SJSA1 (cell line): ENCODE data around the gene EMILIN2. TPM values are rescaled to one million over a fixed set of nuclear protein-coding genes. Genes with fewer than 3 reads are reported as not detected.
"Not testable (repeated sequence)": the region's sequence is repeated elsewhere in the genome, so short reads cannot be mapped to it uniquely, and the experiment has no call there.

Source experiments
- DNase-seq, 2 experiments: peaks; one replicate each; pipeline ENCODE4 v3.0.0-alpha.2; 2015 to 2020; ENCODE audit warnings: low spot score in 2 of 2, low read depth in 1 of 2
- H3K27ac ChIP-seq: fragments of 250-450 bp; sonication (Bioruptor Pico); 2 replicates; pipeline ENCODE4 v1.5.1; 2020; ENCODE audit warnings: mild to moderate bottlenecking, moderate library complexity
- H3K27me3 ChIP-seq: fragments of 250-450 bp; sonication (Bioruptor Pico); replicated peaks from 2 replicates; pipeline ENCODE4 v1.5.1; 2020; ENCODE audit warnings: mild to moderate bottlenecking, moderate library complexity
- H3K36me3 ChIP-seq: fragments of 250-450 bp; sonication (Bioruptor Pico); 2 replicates; pipeline ENCODE4 v1.5.1; 2020; ENCODE audit warnings: mild to moderate bottlenecking
- H3K4me1 ChIP-seq: fragments of 250-450 bp; sonication (Bioruptor Pico); replicated peaks from 2 replicates; pipeline ENCODE4 v1.6.1; 2021; ENCODE audit warnings: mild to moderate bottlenecking
- H3K4me3 ChIP-seq: fragments of 250-450 bp; sonication (Bioruptor Pico); 2 replicates; pipeline ENCODE4 v1.5.1; 2020; ENCODE audit warnings: mild to moderate bottlenecking
- H3K9me3 ChIP-seq: fragments of 250-450 bp; sonication (Bioruptor Pico); replicated peaks from 2 replicates; pipeline ENCODE4 v1.5.1; 2020; ENCODE audit warnings: mild to moderate bottlenecking
- total RNA-seq: library from RNA; depleted of rRNA; stranded (reverse); fragments of >200 nt; shearing (Covaris generic); gene quantifications from 2 replicates; pipeline ENCODE4 v1.2.3, GENCODE V29; 2014

EMILIN2 gene
- total RNA-seq, 1 experiment from 2014 or later = 28.9 TPM

DNA sequence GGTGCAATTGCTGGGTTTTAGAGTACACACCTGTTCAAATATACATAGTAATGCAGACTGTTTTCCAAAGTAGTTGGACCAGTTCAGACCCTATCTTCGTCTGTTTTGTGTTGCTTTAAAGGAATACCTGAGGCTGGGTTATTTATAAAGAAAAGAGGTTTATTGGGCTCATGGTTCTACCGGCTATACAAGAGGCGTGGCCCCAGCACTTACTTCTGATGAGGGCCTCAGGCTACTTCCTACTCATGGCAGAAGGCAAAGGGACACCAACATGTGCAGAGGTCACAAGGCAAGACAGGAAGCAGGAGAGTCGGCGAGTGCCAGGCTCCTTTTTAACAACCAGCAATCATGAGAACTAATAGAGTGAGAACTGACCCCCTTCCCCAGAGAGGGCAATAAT is 21.9 kb upstream of the EMILIN2 start:
- Histone ChIP-seq H3K9me3 (no peaks in the 10 kb centered on the region), H3K4me3 (no peak overlapping the region), H3K27me3 (no peaks in the 10 kb centered on the region), H3K4me1 (no peaks in the 10 kb centered on the region), H3K27ac (no peak overlapping the region), H3K36me3 (no peaks in the 10 kb centered on the region)
- DNase-seq = no peak

DNA sequence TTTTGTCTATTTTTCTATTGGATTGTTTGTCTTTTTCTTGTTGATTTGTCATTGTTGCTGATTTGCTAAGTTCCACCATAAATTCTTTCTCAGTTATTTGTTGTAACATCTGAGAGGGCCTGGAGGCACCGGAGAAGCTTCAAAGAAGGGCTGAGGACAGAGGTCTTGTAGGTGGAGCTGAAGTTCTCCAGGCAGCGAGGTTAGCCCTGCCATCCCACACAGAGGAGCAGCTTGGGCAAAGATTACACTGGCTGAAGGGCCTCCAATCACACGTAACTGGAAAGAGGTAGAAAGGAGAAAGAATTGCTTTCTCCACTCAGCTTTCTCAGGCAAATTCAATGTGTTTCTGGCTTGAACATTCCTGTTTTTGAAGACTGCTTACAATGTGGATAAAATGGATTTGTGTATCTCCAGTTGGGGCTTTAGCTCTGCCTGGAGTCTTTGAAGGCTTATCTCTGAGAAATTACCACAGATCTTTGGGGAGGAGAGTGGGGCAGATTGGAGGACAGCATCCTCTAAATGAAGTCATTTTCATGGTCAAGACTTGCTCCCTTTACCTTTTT is 21.1 kb upstream of the EMILIN2 start:
- DNase-seq = no peak
- H3K36me3 ChIP-seq = no peaks in the 10 kb centered on the region
- no peak overlapping the region for H3K27ac ChIP-seq
- no peaks in the 10 kb centered on the region for H3K9me3 ChIP-seq
- H3K4me3 ChIP-seq = no peak overlapping the region
- no peaks in the 10 kb centered on the region; the same call in 1 of the 2 replicates for H3K27me3 ChIP-seq
- H3K4me1 ChIP-seq = no peaks in the 10 kb centered on the region

DNA sequence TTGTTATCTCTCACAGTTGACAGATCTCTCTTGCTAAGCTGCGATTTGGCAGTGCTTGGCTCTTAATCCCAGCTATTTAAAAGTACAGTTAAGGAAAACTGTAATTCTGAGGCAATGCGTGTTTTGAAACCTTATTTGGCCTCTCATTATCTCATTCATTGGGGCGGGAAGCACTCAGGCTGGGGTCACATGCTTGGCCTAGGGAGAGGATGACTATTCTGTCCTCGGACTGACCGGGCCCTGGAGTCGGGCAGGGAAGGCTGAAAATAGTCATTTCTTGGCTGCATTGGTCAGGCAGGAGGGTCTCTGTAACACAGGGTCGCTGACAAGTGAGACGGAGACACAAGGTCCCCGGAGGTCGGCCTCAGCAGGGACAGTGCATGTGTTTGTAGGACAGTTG is 20.2 kb upstream of the EMILIN2 start:
- H3K4me1 ChIP-seq = no peaks in the 10 kb centered on the region
- H3K27ac ChIP-seq = no peak overlapping the region
- H3K4me3 ChIP-seq = no peak overlapping the region
- no peaks in the 10 kb centered on the region; the same call in 1 of the 2 replicates for H3K27me3 ChIP-seq
- no peaks in the 10 kb centered on the region for H3K9me3 ChIP-seq
- no peak for DNase-seq
- H3K36me3 ChIP-seq = no peaks in the 10 kb centered on the region

DNA sequence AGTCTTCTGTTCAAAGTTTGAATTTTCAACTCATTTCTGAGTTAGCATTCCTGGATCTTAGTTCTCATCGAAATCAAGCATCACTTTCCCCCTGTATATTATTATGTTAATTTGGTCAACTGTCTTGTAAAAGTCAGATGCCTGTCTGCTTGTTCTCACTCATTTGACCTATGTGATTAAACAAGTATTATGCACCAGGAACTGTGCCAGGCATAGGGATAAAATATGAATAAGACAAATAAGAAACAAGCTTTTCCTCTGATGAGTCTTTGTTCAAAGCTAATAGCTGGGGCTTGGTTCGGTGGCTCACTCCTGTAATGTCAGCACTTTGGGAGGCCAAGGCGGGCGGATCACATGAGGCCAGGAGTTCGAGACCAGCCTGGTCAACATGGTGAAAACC is 19.7 kb upstream of the EMILIN2 start:
- Histone ChIP-seq H3K4me1 (no peaks in the 10 kb centered on the region), H3K9me3 (no peaks in the 10 kb centered on the region), H3K27ac (no peak overlapping the region), H3K4me3 (no peak overlapping the region), H3K27me3 (no peaks in the 10 kb centered on the region; the same call in 1 of the 2 replicates), H3K36me3 (no peaks in the 10 kb centered on the region)
- no peak for DNase-seq

DNA sequence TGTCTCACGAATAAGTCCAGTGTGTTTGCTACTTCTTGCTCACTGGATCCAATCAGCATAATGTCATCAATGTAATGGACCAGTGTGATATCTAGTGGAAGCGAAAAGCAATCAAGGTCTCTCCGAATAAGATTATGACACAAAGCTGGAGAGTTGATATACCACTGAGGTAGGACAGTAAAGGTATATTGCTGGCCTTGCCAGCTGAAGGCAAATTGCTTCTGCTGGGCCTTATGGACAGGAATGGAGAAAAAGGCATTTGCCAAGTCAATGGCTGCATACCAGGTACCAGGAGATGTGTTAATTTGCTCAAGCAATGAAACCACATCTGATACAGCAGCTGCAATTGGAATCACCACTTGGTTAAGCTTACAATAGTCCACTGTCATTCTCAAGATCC is 10.7 kb upstream of the EMILIN2 start:
- H3K9me3 ChIP-seq, H3K4me3 ChIP-seq, H3K36me3 ChIP-seq, DNase-seq, H3K27ac ChIP-seq, H3K4me1 ChIP-seq: not testable (repeated sequence)
- H3K27me3 ChIP-seq = peaks cover 10% of the 10 kb centered on the region

DNA sequence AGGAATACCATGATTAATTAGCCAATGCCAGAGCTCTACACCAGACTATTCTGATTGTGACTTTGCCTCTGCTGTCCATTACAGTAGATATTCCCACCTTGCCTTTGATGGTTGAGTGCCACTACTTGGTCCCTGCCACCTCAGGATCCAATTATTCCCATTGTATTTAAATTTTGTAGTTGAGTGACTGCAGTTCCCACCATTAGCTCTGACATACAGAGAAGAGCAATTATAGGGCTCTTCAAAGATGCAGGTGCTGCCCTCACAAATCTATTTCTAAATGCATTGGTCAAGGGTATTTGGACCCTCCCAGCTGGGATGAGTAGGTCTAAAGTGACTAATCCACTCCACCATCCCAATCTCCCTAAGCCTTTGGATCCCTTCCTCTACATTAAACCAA is 9.5 kb upstream of the EMILIN2 start:
- not testable (repeated sequence) for H3K4me3 ChIP-seq, H3K4me1 ChIP-seq, H3K27ac ChIP-seq, H3K36me3 ChIP-seq, DNase-seq, H3K9me3 ChIP-seq
- peaks cover 10% of the 10 kb centered on the region for H3K27me3 ChIP-seq

DNA sequence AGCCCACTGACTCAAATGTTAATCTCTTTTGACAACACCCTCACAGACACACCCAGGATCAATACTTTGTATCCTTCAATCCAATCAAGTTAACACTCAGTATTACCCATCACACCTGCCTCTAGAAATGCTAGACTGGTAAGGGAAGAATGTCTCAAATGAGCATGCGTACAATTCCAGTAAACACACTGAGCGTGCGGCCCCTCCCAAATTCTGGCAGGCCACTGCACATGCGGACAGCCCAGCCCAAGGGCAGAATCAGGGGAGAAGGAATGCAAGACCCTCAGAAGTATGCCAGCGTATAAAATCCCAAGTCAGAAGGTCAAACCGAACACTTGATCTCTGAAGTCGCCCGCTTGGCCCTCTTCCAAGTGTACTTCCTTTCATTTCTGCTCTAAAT is 7.6 kb upstream of the EMILIN2 start:
- peak in 1 of 2 experiments; percentile 24 for DNase-seq
- H3K4me3 ChIP-seq = no peak overlapping the region
- peaks cover 6% of the 10 kb centered on the region; the same call in 1 of the 2 replicates for H3K9me3 ChIP-seq
- H3K27me3 ChIP-seq = peaks cover 14% of the 10 kb centered on the region
- H3K4me1 ChIP-seq = no peaks in the 10 kb centered on the region
- no peak overlapping the region for H3K27ac ChIP-seq
- H3K36me3 ChIP-seq = no peaks in the 10 kb centered on the region

DNA sequence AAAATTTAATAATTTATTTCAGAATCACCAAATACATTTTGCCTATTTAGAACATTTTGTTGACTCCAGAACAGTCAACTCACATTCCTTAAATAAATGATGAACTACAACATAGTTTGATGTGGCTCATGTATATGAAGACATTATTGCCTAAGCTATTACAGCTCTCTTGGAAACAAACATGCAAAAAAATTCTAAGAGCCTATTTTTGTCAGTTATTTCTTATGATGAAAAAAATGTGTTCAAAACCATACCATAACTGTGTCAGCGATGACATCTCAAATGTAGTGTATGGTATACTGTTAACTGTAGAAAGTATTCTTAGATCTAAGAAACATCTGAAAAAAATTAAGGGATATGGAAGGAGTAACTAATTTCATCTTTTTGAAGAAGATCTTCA is 6.3 kb upstream of the EMILIN2 start:
- H3K36me3 ChIP-seq = no peaks in the 10 kb centered on the region
- H3K27ac ChIP-seq = no peak overlapping the region
- H3K27me3 ChIP-seq = peaks cover 26% of the 10 kb centered on the region
- H3K9me3 ChIP-seq = peaks cover 6% of the 10 kb centered on the region; the same call in 1 of the 2 replicates
- no peaks in the 10 kb centered on the region for H3K4me1 ChIP-seq
- H3K4me3 ChIP-seq = no peak overlapping the region
- no peak for DNase-seq

DNA sequence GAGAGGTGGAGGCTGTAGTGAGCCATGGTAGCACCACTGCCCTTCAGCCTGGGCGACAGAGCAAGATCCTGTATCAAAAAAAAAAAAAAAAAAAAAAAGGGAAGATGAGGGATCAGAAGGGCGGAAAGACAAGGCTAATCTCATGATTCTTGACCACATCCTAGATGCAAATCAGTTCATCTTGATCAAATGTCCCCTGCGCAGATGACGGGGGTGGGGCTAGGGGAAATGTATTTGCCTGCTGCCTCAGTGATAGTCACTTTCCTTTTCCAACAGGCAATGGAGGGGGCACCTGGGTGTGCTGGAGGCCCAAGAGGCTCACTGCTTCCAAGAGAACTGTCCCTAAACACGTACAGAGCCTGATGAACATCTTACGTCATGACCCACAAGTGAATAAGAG is 3.7 kb upstream of the EMILIN2 start:
- peak in 1 of 2 experiments; percentile 34 for DNase-seq
- Histone ChIP-seq H3K4me3 (no peak overlapping the region), H3K9me3 (no peaks in the 10 kb centered on the region; the same call in 1 of the 2 replicates), H3K27ac (no peak overlapping the region), H3K27me3 (peaks cover 47% of the 10 kb centered on the region), H3K36me3 (no peaks in the 10 kb centered on the region), H3K4me1 (peaks cover 21% of the 10 kb centered on the region)

DNA sequence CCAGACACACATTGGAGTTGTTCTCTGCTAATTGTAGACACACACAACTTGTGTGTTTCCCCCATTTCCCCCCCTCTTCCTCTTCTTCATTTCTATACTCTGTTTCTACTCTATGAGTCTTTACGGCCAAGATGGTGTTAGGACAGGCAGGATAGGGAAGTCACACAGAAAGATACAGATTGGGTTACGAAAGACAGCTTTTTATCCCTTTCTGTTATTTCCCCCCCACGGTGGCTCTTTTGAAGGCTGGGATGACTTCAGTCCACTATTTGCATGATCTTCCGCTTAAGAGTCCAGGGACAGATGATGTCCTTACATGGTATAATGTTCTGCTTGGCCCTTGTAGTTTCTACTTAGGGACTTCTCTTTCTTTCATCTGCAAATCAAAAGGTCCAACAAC is 1.6 kb upstream of the EMILIN2 start:
- H3K4me3 ChIP-seq = no peak overlapping the region
- no peak overlapping the region for H3K27ac ChIP-seq

DNA sequence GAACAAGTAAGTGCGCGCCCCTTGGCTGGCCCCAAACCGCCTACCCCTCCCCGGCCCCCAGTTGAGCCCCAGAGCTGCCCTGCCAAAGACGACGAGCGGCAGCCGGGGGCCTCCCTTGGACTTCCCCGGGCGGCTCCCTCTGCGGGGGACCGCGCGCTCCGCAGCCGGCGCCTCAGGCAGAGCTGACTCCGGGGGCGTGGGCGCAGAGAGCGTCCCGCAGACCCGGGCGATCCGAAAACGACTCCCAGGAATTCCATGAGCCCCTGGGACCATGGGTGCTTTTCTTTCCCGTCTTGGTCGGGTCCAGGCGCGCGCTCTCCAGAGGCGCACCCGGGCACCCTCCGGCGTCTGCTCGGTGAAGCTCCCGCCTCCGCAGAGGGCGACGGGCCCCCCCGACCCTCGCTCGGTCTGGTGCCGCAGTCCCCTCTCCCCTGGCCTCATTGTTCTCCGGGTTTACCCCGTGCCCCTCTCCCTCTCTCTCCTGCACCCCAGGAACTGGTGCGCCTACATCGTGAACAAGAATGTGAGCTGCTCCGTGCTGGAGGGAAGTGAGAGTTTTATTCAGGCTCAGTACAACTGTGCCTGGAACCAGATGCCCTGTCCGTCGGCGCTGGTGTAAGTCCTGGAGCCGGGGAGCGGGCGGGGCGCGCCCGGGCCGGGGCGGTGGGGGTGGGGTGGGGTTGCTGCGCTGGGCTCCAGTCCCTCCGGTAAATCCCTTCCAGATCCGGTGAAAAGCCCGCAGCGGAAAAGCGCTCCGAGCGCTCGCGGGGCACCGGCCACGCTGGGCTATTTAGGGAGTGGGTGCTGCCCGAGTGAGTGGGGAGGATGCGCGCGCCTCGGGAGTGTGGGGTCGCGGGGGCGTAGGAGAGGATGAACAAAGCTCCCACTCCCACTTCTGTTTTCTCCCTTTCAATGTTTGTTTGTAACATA is 776 bp downstream of the EMILIN2 start:
- DNase-seq = peak; percentile 25 to 33

More for the DNA sequence above, 1.6 kb upstream of the EMILIN2 start:
- H3K9me3 ChIP-seq = no peaks in the 10 kb centered on the region; the same call in 1 of the 2 replicates
- H3K4me1 ChIP-seq = peaks cover 22% of the 10 kb centered on the region
- no peaks in the 10 kb centered on the region for H3K36me3 ChIP-seq
- DNase-seq = peak in 1 of 2 experiments; percentile 4
- peaks cover 64% of the 10 kb centered on the region for H3K27me3 ChIP-seq

DNA sequence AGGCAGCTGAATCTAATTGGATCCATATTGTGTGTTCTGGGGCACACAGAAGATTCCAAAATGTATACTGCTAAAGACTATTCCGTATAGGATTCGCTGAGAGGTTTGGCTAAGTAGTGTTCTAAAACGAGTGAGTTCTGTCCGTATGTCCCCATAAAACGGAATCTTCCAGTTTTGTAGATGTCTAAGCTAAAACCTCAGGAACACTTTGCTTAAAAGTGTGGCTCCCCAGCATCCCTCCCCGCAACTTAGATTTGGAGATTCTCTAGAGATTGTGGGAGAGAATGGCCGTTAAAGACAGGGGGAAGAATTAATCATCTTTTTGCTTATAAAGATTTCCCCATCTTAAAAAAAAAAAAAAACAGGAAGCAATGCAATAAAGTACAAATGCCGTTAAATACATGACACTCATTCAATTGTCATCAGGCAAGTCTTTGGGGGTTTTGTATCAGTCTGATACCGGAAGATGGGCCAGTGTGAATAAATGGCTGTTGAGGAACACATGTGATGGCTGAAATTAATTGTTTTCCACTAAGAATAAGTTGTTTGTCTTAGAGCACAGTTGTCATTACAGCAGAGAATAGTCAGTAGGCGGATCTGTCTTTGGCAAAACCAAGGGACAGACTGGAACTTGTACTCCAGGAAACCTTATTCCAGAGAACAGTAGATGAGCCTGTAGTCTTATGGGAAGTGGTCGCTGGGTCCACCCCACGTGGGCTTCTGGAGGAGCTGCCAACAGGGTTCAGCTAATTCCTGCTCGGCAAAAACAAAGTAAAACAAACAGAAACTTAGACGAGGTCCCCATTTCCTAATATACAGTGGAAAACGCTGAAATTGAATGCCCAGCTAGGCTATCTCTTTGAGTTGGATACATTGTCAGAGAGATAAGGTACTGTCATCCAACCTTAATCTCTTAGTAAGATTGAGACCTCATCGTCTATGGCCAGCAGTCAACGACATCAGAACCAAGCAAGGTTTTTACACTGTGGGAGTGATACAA is 1.7 kb downstream of the EMILIN2 start:
- DNase-seq = peak; percentile 16 to 23
- Histone ChIP-seq H3K27ac (no peak overlapping the region), H3K4me1 (peaks cover 22% of the 10 kb centered on the region), H3K36me3 (no peaks in the 10 kb centered on the region), H3K27me3 (peaks cover 53% of the 10 kb centered on the region), H3K9me3 (no peaks in the 10 kb centered on the region; the same call in 1 of the 2 replicates), H3K4me3 (no peak overlapping the region)

More for the DNA sequence above, 776 bp downstream of the EMILIN2 start:
- Histone ChIP-seq H3K27ac (no peak overlapping the region), H3K9me3 (no peaks in the 10 kb centered on the region; the same call in 1 of the 2 replicates), H3K27me3 (peaks cover 56% of the 10 kb centered on the region), H3K4me1 (peaks cover 22% of the 10 kb centered on the region), H3K36me3 (no peaks in the 10 kb centered on the region), H3K4me3 (peak overlapping the region; percentile 34)

DNA sequence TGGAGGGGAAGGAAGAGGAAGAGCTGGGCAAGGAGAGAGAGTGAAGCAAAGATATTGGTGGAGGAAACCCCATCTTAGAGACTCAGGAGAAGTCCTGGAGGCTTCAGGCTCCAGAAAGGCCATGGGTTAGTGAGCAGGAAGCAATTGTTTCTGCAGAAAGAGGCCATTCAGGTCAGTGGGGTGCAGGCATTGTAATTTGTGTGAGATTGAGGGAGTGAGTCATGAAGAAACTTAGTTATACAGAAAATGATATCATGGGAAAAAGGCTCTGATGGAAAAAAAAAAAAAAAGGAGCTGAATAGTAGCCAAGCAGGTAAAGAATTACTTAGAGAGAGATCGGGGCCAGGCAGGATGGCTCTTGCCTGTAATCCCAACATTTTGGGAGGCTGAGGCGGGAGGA is 4.0 kb downstream of the EMILIN2 start:
- DNase-seq = no peak

More for the DNA sequence above, 4.0 kb downstream of the EMILIN2 start:
- Histone ChIP-seq H3K27ac (no peak overlapping the region), H3K27me3 (peaks cover 42% of the 10 kb centered on the region), H3K36me3 (no peaks in the 10 kb centered on the region), H3K9me3 (no peaks in the 10 kb centered on the region; the same call in 1 of the 2 replicates), H3K4me1 (peaks cover 22% of the 10 kb centered on the region), H3K4me3 (no peak overlapping the region)
